ENCODE measurements around the gene HMX1.

DNA sequence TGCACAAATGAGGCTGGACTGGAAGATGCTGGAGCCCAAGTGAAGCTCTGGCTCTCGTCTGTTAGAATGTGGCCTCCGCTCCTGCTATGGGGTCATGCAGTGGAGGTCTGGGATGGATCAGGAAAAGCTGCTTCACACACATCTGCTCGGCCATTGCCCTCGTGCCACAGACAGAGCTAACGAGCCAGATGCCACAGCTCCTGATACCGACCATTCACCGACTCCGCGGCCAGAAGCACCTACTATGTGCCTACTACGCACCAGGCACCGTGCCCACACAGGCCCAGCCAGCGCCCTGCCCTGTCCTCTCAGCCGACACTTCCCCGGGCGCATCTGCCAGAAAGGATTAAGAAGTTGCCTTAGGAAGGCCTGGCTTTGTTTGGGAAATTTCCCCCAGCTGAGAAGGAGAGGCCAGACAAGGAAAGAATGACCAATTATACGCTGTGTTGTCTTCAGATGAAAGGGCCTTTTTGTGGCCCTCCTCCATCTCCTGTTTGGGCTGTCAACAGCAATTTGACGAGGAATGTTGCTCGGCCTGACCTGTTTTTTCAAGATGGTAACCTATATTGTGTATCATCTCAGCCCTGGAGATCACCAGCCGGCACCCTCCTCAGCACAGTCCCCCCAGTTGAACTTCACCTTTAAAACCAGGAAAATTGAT lies 34.3 kb downstream of the HMX1 start:
- no peak for TF ChIP-seq CTCF (IDR thresholded peaks at IDR 0.05)
- no peak for TF ChIP-seq POLR2AphosphoS5 (IDR thresholded peaks at IDR 0.05)

All from breast epithelium (tissue), 3 donors.